GM19463 (cell line): ENCODE measurements around the gene VIT.
"Not testable (repeated sequence)": the region's sequence is repeated elsewhere in the genome, so short reads cannot be mapped to it uniquely, and the experiment has no call there.

Experiments used
- ATAC-seq: cut with Tn5 transposase; IDR thresholded peaks from one replicate; pipeline ENCODE4 v1.9.1; 2021; ENCODE audit warnings: mild to moderate bottlenecking, moderate library complexity; ENCODE audit not compliant: unreplicated experiment

Gene VIT

DNA sequence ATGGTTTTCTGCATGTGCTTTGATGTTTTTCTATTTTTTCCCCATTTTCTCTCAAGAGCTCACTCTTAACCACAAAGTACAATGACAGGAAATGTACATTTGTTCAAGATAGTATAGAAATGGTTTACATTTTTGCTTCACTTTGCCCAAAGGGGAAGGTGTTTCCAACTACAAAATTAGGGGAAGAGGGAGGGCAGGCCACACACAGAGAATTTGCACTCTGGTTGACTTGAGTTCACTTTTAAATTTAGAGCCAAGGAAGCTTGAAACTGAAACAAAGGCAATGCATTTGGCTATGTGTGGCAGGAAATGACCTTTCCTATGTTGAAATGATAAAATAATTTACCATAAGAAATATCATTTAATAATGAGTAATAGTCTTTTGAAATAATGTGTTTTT is 19.1 kb upstream of the VIT start:
- no peak for ATAC-seq

DNA sequence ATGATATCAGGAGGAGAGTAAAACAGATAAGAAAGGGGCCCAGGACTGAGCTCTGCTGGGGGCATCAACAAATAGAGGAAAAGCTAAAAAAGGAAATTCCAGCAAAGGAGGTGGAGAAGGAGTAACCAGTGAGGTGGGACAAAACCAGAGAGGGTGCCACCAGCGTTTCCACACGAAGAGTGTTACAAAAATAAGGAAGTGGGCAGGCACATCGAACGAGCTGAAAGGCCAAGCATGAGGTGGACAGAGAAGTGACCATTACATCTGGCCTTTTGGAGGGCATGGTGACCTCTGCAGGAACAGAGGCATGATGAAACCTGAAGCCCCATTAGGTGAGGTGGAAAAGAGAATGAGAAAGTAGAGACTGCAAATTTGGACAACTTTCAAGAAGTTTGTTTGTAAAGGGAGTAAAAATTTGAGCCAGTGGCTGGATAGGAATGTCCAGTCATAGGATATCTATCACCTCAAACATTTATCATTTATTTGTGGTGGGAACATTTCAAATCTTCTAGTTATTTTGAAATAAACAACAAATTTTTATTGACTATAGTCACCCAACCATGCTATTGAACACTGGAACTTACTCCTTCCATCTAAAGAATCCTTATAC is 18.4 kb upstream of the VIT start:
- ATAC-seq, result no peak

DNA sequence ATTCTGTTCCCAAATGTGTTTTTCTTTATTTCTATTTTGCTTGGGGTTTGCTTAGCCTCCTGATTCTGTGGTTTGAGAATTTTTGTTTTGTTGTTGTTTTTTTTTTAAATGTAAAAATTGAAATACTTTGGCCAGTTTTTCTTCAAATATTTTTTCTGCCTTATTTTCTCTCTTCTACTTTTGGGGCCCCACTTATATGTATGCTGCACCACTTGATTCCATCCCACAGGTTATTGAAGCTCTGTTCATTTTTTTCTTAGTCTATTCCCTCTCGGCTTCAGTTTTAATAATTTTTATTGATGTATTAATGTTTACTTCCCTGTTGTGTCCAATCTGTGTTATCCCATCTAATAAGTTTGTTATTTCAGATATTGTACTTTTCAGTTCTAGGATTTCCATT is 17.7 kb upstream of the VIT start:
- ATAC-seq, result no peak

DNA sequence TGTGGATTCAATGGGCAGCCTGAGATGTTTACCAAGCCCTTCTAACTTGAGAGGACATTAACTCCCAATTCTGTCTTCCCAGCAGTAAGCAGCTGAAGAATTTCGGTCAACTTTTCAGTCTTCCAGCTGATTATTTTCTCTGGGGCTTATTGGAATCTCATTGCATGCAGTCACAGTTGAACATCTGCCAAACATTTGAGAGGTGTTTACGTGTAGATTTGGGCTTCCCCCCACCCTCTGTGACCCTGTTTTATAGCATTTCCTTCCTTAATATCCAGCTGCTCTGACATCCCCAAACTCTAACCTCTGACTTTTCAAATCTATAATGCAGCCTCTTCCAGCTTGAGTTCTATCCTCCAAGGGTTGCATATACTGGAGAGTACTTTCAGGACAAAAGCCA is 16.5 kb upstream of the VIT start:
- no peak for ATAC-seq

DNA sequence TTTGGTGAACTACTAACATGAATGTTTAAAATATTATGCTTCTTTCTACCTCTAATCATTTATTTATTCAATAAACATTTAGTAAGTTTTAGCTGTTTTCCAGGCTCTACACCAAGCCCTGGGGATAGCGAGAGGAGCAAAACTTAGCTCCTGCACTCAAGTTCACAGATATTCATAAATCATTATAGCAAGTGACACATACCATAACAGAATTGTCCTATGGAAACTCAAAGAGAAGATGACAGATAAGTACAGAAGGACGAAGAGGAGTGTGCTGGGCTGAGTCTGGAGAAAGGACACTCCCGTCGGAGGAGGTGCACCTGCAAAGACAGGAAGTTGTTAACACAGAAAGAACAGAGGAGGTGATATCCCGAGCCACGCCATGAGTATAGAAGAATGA is 13.9 kb upstream of the VIT start:
- no peak for ATAC-seq

DNA sequence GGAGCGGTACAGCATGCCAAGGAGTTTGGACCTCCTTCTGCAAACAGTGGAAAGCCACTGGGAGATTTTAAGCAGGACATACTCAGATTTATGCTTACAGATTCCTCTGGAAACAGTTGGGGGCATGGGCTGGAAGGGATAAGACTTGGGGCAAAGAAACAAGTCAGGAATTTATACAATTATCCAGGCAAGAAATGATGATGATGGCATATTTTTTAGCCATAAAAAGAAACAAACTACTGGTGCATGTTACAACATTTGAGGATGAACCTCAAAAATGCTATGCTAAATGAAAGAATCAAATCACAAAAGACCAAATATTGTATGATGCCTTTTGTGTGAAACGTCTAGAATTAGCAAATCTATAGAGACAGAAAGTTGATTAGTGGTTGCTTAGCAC is 13.5 kb upstream of the VIT start:
- no peak for ATAC-seq

DNA sequence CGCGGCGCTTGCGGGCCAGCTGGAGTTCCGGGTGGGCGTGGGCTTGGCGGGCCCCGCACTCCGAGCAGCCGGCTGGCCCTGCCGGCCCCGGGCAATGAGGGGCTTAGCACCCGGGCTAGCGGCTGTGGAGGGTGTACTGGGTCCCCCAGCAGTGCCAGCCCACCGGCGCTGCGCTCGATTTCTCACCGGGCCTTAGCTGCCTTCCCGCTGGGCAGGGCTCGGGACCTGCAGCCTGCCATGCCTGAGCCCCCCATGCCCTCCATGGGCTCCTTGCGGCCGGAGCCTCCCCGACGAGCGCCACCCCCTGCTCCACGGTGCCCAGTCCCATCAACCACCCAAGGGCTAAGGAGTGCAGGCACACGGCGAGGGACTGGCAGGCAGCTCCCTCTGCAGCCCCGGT is 8.2 kb upstream of the VIT start:
- ATAC-seq, result not testable (repeated sequence)

DNA sequence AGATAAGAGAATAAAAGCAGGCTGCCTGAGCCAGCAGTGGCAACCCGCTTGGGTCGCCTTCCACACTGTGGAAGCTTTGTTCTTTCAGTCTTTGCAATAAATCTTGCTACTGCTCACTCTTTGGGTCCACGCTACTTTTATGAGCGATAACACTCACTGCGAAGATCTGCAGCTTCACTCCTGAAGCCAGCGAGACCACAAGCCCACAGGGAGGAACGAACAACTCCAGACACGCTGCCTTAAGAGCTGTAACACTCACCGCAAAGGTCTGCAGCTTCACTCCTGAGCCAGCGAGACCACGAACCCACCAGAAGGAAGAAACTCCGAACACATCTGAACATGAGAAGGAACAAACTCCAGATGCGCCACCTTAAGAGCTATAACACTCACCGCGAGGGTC is 7.5 kb upstream of the VIT start:
- ATAC-seq, result not testable (repeated sequence)

DNA sequence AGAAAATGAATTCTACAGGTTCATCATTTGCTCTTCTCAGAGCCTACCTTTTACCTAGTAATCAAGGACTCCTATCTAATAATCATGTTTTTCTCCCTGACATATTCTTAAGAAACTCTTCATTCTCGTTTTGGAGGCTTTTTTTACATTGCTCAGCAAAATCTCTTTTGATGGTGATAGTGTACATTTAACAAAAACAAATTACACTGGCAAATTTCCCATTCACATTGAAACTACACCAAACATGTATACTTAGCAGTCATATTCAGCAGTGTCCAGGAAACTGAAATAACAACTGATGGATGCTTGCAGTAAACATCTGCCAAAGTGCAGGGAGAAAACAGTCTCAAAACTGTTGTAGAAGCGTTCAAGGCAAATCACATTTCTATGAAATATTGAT is 4.4 kb upstream of the VIT start:
- ATAC-seq, result no peak

DNA sequence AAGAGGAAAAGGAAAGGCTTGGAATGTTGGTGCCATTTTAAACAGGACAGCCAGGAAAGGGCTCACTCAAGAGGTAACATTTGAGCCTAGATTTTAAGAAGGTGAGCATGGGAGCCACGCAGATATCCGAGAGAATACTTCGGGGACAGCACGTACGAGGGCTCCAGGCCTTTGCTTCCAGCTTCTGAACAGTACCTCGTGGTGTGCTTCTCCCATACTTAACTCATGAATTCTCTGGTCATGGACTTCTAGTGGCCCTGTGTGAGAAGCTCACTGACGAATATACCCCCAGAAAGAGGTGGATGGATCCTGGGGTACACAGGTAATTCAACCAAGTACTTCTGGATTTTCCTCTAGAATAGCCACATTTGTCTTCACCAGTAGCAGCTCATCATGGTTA is 2.7 kb upstream of the VIT start:
- ATAC-seq, result no peak

DNA sequence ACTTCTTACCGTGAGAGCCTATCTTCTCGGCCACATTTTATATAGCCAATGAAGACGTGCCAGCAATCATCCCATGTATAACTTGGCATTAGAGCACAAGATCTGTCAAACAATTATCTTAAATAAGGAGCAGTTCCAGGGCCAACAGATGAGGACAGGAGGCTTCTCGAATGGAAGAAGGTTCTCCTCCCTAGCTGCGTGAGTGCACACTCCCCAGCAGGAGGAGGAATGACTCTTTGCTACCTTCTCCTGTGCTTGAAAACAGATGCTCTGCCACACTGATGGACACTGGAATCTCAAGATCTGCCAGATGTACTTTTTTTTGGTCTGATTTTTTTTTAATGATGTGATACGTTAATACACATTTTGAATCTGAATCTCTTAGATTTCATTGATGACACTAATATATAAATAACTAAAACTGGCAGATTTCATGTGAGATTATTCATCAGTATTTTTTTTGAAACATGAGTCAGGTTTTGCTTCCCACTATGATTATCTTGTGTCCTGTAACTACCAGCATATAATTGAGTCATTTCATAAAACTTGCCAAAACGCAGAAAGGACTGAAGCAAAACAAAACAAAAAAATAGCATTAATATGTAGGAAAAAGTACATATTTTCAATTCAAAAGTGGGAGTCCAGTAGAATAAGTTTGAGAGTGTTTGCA is 626 bp upstream of the VIT start:
- ATAC-seq, result no peak

DNA sequence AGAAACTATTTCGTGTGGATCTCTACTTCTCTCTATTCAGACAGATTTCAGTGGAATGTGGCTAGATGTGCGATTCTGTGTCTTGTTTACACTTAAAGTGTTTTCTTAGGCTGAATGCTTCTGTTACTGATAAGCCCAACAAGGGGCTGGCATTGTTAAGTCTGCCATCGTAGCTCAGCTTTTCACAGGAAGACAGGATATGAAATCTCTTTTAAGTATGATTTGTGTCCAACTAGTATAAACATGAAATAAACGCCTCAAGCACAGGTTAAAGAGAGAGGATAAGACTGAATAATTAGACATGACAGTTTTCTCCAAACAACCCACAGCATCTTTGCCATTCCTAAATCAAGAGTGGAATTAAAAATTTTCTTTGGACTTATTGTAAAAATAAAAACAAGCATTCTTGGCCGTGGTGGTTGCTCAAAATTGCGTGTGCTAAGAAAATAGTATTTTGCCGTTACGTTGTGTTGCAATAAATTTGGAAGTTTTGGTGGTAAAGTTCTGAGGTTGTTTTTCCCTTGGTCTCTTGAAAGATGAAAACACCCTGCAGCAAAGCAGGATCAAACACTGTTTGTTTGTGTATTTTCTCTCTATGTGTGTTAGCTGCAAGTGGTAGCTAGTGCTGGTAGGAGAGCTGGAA is 1.0 kb downstream of the VIT start:
- no peak for ATAC-seq

DNA sequence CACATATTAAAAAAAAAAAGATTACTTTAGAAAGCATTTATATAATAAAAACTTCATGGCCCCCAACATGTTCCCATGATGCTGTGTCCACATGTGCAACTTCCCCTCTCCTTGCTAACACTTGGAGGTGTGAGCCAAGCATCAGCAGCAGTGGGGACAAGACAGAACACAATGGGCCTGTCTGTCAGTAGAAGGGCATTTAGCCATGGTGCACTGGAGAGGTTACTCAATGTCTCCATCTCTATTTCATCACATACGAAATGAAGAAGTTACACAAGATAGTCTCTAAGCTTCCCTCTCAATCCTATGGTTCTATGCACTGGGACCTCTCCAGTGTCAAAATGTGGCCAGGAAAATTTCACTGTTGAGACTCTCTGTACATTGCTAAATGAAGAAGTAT is 2.5 kb downstream of the VIT start:
- no peak for ATAC-seq

DNA sequence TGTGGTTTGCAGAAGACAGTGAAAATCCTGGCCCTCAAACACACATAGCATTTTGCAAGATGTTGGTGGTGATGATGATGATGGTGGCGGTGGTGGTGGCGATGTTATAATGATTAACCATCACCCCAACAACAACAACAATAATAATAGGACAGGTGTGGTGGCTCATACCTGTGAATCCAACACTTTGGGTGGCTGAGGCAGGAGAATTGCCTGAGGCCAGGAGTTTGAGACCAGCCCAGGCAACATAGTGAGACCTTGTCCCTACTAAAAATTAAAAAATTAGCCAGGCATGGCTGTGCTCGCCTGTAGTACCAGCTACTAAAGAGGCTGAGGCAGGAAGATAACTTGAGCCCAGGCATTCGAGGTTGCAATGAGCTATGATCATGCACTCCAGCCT is 3.8 kb downstream of the VIT start:
- ATAC-seq, result no peak

DNA sequence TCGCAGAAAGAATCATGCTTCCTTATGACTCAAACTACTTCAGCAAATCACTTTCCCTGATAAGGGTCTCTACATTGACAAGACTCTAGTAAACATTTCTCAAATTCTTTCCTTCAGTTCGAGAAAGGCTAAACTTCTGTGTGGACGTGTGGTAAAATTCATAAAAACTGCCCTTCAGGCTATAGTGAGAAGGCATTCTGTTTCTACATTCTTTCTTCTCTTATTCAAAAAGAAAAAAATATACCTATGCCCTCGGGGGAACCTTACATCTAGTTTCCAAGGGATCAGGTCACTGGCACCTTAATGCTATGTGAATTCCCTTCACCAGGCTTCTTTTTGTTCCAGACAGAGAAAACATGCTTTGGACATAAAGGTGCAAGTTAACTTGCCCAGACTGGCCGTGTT is 4.9 kb downstream of the VIT start:
- ATAC-seq, result no peak

DNA sequence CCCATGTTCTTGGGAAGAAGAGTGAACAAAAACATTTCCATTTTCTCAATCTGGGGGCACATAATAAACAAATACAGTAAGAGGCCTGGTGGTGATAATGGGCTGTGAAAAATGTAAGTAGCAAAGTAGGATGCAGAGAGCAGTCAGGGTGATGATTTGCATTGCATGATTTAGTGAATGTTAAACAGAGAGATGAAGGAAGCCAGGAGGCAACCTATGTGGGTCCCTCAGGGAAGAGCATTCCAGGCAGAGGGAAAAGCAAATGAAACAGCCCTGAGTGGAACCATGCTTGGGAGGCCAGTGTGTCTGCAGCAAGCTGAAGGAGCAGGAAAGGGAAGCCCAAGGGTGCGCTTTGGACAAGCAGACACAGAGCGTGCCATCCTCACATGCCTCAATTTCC is 5.4 kb downstream of the VIT start:
- no peak for ATAC-seq

DNA sequence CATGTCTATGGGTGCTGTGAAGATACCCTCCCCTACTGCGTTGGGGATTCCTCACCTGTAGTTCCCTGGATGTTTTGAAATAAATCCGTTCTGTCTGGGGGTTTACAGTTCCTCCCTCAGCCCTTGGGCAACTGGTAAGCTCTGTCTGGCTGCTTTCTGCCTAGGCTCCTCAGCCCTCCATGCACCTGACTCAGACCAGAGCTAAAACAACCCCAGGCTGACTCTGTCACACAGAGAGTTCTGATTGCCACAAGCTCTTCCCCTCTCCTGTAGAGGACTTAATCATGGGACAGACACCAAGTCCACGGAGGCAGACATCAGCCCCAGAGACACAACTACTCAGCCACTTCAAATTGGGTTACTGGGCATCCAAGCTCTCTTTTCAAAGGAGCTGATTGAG is 6.3 kb downstream of the VIT start:
- ATAC-seq, result no peak

DNA sequence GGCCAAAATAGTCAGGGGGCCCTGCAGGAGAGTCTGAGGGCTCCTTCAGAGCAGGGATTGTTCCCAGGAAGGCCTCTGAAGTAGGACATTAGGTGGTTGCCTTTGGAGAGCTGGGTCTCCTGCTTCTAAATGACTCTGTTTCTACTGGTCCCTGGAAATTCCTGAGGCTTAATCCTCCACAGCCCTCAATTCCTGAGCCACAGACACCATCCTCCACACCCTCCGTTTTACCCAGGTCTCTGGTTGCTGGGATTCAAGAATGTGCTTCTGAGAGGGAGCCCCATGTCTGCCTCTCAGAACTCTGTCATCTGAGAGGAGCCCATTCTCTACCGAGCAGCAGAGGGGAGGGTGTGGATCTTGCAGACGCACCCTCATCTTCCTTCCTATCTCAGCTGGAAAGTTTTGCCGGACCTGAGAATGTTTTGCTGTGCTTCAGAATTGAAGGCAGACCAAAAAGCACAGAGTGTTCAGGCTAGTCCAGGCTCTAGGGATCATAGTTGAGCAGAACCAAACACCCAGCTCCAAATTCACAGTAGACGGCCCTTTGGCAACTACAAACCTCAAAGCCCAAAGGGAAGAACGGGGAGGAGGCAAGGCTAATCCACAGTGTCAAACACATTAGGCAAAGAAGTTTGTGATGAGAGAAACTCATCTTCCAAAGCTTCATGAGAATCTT is 8.1 kb downstream of the VIT start:
- no peak for ATAC-seq

DNA sequence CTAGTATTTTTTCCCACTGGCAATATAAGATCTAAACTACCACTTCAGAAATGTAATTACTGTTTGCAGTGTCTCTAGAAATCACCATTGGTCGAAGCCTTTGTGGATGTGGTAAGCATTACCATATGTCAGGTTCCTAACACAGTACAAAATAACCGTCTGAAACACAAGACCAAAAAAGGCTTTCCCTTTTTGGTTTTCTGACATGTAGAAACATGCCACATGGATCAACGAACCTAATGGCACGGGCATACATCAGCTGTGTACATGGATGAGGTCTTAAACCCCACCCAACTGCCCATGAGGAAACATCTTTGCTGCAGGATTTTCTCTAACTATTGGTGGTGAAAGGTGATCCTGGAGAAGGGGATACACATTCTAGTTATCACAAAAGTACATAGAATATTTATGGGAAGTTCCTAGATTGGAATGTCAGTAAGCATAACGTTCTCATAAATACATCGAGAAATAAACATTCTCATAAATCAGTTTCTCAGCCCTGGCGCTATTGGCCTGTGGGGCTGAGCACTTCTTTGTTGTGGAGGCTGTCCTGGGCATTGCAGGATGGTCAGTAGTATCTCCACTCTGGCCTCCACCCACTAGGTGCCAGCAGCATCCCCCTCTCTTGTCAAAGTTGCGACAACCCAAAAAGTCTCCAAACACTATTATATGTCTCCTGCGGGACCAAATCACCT is 9.0 kb downstream of the VIT start:
- no peak for ATAC-seq

DNA sequence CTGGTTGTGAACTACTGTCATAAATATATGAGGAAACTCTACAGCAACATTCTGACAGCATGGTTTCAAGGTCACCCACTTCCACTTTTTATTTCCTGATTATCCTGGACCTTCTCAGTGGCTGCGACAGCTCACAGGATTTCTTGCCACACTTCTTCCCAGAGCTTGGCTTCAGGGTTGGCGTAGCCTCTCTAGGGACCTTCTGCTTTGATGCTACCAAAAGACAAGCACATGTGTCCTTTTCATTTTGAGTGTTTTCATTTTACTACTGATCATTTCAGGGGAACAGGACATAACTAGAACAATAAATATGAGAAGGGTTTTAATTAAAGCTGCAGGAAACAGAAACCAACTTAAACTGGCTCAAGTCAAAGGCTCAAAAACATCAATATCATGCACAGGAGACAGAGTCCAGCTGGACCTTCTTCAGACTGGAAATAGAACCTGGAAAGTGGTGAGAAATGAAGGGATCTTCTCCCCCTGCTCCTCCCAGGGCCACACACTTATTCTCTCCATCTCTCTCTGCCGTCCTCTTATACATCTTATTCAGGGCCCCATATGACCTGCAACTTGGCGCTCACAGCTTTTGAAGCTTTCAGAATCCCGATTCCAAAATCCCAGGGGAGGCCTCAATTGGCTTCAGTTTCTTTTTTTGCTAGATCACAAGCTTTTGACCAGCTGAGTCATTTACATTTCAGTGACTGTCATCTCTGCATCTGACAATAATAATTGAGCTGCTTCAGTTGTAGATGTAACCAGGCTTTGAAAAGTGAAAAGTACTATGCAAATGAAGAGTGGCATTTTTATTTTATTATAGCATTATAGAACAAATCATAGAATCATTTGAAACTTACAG is 9.7 kb downstream of the VIT start:
- no peak for ATAC-seq

DNA sequence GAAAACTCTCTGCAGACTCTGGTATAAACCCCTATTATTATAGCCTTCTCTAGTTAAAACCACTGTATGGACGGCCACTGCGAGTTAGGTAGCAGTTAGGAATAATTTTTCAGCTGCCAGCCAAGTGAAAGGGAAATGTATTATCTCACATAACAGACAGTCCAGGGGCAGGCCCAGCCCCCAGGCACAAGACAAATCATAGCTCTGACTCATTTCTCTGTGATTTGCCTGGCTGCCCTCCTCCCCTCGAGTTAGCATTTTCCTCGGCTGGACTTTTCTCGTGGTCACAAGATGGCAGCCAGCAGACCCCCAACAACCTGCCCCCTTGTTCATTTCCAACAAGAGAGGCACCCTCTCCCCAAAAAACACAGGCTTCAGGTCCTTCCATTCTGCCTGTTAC is 10.5 kb downstream of the VIT start:
- no peak for ATAC-seq
